IPS DF 19.7 (cell line): Measurements from ENCODE around the gene YPEL1.

ENCODE experiments used
- DNase-seq: peaks from one replicate; pipeline ENCODE4 v3.0.0-alpha.2; 2013; ENCODE audit warnings: low read depth, low spot score

Gene YPEL1

GRCh38 chr22:21657360-21658032 is 78.1 kb downstream of the YPEL1 start:
- DNase-seq: no peak

GRCh38 chr22:21657020-21657359 is 78.6 kb downstream of the YPEL1 start:
- DNase-seq: no peak

GRCh38 chr22:21652547-21653545 is 82.7 kb downstream of the YPEL1 start:
- DNase-seq: no peak

- DNase-seq: no peak
Measured at GRCh38 chr22:21652010-21652546, 83.5 kb downstream of the YPEL1 start.

- no peak for DNase-seq
Measured at GRCh38 chr22:21651521-21652009, 84.0 kb downstream of the YPEL1 start.

GRCh38 chr22:21650823-21651520 is 84.6 kb downstream of the YPEL1 start:
- no peak for DNase-seq

GRCh38 chr22:21650280-21650679 is 85.3 kb downstream of the YPEL1 start:
- no peak for DNase-seq
